ENCODE data around the gene SKA3.

The SKA3 gene

GRCh38 chr13:21109168-21109567 lies 67.2 kb downstream of the SKA3 start:
- no peak for DNase-seq

GRCh38 chr13:21106089-21106488 lies 70.3 kb downstream of the SKA3 start:
- DNase-seq = no peak

- DNase-seq = no peak
Measured at GRCh38 chr13:21104199-21105019, 71.9 kb downstream of the SKA3 start.

Measured in NCI-H524 treated with DMSO at 0.1 percent for 48 hours (cell line).